ENCODE measurements around the gene MIX23.

DNA sequence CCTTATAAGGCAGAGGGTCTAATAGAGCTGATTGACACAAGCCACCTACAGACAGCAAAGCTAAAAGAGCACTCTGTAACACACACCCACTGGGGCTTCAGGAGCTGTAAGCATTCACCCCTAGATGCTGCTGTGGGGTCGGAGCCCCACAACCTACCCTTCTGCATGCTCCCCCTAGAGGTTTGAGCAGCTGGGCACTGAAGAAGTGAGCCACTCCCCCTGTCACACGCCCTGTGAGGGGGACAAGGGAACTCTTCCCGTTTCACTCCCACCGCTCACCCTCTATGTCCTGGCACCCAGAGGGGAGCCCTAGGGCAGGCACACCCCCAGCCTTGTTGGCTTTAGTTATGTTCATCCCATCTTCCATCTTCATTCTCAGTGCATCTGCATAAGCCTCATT lies 67.4 kb downstream of the MIX23 start:
- TF ChIP-seq NFIC (IDR thresholded peaks at IDR 0.05; ENCODE audit: low read depth, low read length) (no peak), HCFC1 (IDR thresholded peaks at IDR 0.05; ENCODE audit: low read length) (no peak), CTCF (IDR thresholded peaks at IDR 0.05 in 2 of 3, conservative IDR thresholded peaks at IDR 0.05 in 1 of 3; ENCODE audit: control insufficient read depth in 2 of 3, extremely low read depth in 1 of 3, insufficient read depth in 1 of 3, low read depth in 3 of 3, low read length in 3 of 3) (peak in 1 of 3 experiments; percentile 14; a peak in 1 of 6 replicates), E2F8 (IDR thresholded peaks at IDR 0.05; ENCODE audit: low read depth, partially characterized antibody) (no peak), SIX5 (IDR thresholded peaks at IDR 0.05; ENCODE audit: low read depth, low read length, severe bottlenecking) (no peak), ZNF274 (IDR thresholded peaks at IDR 0.05; ENCODE audit: insufficient read depth, insufficient read length) (no peak), EP300 (IDR thresholded peaks at IDR 0.05; ENCODE audit: borderline replicate concordance in 1 of 2, control insufficient read depth in 1 of 2, low read depth in 2 of 2, low read length in 2 of 2) (no peak), PML (IDR thresholded peaks at IDR 0.05; ENCODE audit: low read length) (no peak), BACH1 (IDR thresholded peaks at IDR 0.05; ENCODE audit: borderline replicate concordance) (no peak), EZH2 (IDR thresholded peaks at IDR 0.05; ENCODE audit: borderline replicate concordance, control insufficient read depth, low read depth, low read length) (no peak), WRNIP1 (IDR thresholded peaks at IDR 0.05; ENCODE audit: borderline replicate concordance, low read depth, low read length) (no peak)

Data from GM12878 (cell line).